Small intestine (tissue), 16 donors: Measurements from ENCODE around the gene TMEM150A. TPM values are rescaled to one million over a fixed set of nuclear protein-coding genes. Genes with fewer than 3 reads are reported as not detected.
A peak's percentile ranks its signal among the peaks of the same experiment; 100 is the strongest.

ENCODE experiments used
- DNase-seq, 2 donors: peaks; one replicate each; pipeline versions ENCODE4 v3.0.0 to v3.0.0-alpha.2; 2013
- FAIRE-seq: peaks from 2 replicates; lab custom pipeline; 2012; peaks lifted over from hg19 to GRCh38; lab: Jason Lieb, UNC
- H3K27ac ChIP-seq, 3 donors: one replicate each; pipeline ENCODE4 v1.5.1; 2013; ENCODE audit warnings: low read length in 2 of 3, mild to moderate bottlenecking in 2 of 3, control low read depth in 1 of 3, inconsistent platforms in 1 of 3, low read depth in 1 of 3, moderate library complexity in 1 of 3
- H3K27me3 ChIP-seq, 3 donors: one replicate each; pipeline ENCODE4 v1.6.1; 2013; ENCODE audit warnings: low read length in 3 of 3, inconsistent platforms in 1 of 3; ENCODE audit not compliant: control insufficient read depth in 3 of 3, insufficient read depth in 3 of 3
- H3K36me3 ChIP-seq, 3 donors: one replicate each; pipeline ENCODE4 v1.6.1; 2013; ENCODE audit warnings: low read length in 3 of 3, inconsistent platforms in 1 of 3, low read depth in 1 of 3, mild to moderate bottlenecking in 1 of 3, moderate library complexity in 1 of 3; ENCODE audit not compliant: control insufficient read depth in 3 of 3, insufficient read depth in 2 of 3
- H3K4me1 ChIP-seq, 3 donors: one replicate each; pipeline ENCODE4 v1.6.1; 2013; ENCODE audit warnings: low read length in 2 of 3, inconsistent platforms in 1 of 3, low read depth in 1 of 3, mild to moderate bottlenecking in 1 of 3, moderate library complexity in 1 of 3; ENCODE audit not compliant: control insufficient read depth in 3 of 3, insufficient read depth in 2 of 3
- H3K4me3 ChIP-seq, 3 donors: one replicate each; pipeline ENCODE4 v1.5.1; 2013; ENCODE audit warnings: low read length in 3 of 3, control low read depth in 1 of 3, inconsistent platforms in 1 of 3, low read depth in 1 of 3, mild to moderate bottlenecking in 1 of 3, moderate library complexity in 1 of 3
- H3K9me3 ChIP-seq, 2 donors: one replicate each; pipeline ENCODE4 v1.6.1; 2013; ENCODE audit warnings: low read depth in 1 of 2, low read length in 1 of 2; ENCODE audit not compliant: control insufficient read depth in 2 of 2, insufficient read depth in 1 of 2
- WGBS, 3 donors: extraction: QIAGEN DNeasy Blood & Tissue Kit; methylation state at CpG; one replicate each; pipeline ENCODE4 v1.1.7; 2013; 5-methylcytosine and 5-hydroxymethylcytosine counted together
- long read RNA-seq, 10 donors: transcript quantifications; one replicate each; lab custom pipeline, GENCODE V29; 2026
- polyA plus RNA-seq, 4 donors: library from polyadenylated mRNA; stranded (reverse) in 3 of 4; unstranded in 1 of 4; fragments of 200-250 nt in 3 of 4; fragments of 120-200 nt in 1 of 4; gene quantifications; one replicate each; pipeline versions ENCODE4 v1.2.1 to v1.2.3, GENCODE V29; 2013
- donor health status: healthy with polysubstance abuse.
- donor health status: control.
- donor health status: control.
- donor health status: Bipolar disorder and iron deficiency.
- donor health status: healthy.

Gene TMEM150A
- polyA plus RNA-seq = 10 to 100 TPM; 12.5 to 40.0 (median 31.0) TPM
- long read RNA-seq, donor 1 = 0 reads
- long read RNA-seq, donor 2, transcript TMEM150A-202 (8 exons, 1,518 nt) = major isoform, 7 of 7 reads
- long read RNA-seq, donor 2, partial matches to known transcripts = 0 of 7 reads
- long read RNA-seq, donor 2, other reads (novel, unspliced or antisense) = 0 of 7 reads
- long read RNA-seq, donor 3, transcript TMEM150A-202 (8 exons, 1,518 nt) = major isoform, 6 of 8 reads
- long read RNA-seq, donor 3, partial matches to known transcripts = 0 of 8 reads
- long read RNA-seq, donor 3, other reads (novel, unspliced or antisense) = 0 of 8 reads
- long read RNA-seq, donor 4 = 0 reads
- long read RNA-seq, donor 5, partial matches to known transcripts = 0 of 1 reads
- long read RNA-seq, donor 5, other reads (novel, unspliced or antisense) = 0 of 1 reads
- long read RNA-seq, donor 6, transcript TMEM150A-202 (8 exons, 1,518 nt) = major isoform, 13 of 13 reads
- long read RNA-seq, donor 6, partial matches to known transcripts = 0 of 13 reads
- long read RNA-seq, donor 6, other reads (novel, unspliced or antisense) = 0 of 13 reads
- long read RNA-seq, donor 7 = 0 reads
- long read RNA-seq, donor 8 = 0 reads
- long read RNA-seq, donor 9, partial matches to known transcripts = 0 of 2 reads
- long read RNA-seq, donor 9, other reads (novel, unspliced or antisense) = 0 of 2 reads
- long read RNA-seq, donor 10, partial matches to known transcripts = 0 of 7 reads
- long read RNA-seq, donor 10, other reads (novel, unspliced or antisense) = 0 of 7 reads

DNA sequence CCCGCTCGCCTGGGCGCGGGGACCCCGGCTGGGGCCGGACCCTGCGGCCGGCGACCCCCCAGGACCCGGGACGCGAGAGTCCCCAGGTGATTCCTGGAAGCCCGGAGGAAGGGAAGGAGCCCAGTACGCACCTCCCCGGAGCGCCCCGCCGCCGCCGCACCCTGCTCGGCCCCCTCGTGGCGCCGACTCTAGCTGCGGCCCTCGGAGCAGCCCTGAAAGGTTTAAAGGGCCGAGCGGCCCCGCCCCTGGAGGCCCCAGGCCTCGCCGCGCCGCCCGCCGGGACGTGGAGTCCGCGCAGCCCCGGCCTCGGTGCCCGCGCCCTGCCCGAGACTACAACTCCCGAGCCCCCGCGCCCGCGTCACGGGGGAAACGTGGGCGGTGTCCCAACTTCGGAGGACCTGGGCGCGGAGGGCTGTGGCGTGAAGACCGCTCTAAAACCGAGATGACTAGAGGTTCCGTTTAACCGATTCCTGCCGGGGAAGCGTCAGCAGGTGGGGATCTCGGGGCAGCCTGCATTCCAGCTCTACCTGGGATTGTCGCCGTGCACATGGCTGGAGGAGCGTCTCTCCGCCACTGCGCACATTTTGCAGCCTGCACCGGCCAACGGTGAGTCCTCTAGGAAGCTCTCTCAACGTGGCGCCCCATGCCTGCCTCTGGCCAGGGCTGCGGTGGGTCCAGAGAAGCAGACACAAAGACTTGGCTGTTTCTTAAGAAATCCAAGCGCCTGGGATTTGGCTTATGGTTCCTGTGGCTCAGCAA, at the start of gene TMEM150A:
TMEM150A (minus strand) TSS at position 223 of the 759 bp plus-strand sequence. CDS start 750 bp downstream, outside the sequence.
- Histone ChIP-seq H3K4me1 (peaks cover 2 to 37% (median 4%) of the 10 kb centered on the region in 3 donors), H3K27me3 (no peaks in the 10 kb centered on the region), H3K27ac (peak within 1 kb of the TSS; percentile 49 to 76 (median 73)), H3K4me3 (peak within 1 kb of the TSS; percentile 69 to 93 (median 73)), H3K36me3 (peaks cover under 1 to 48% (median 9%) of the 10 kb centered on the region in 3 donors), H3K9me3 (no peaks in the 10 kb centered on the region)
- DNase-seq (peak; percentile 94 to 97), FAIRE-seq (no peak)
- 0 to 1% (median 0%) methylated on average over 48 to 73 of the region's 73 CpGs for WGBS, 3 donors

GRCh38 chr2:85652056-85652455, 49.6 kb upstream of the TMEM150A start:
- H3K27ac ChIP-seq = no peak overlapping the region
- FAIRE-seq (no peak), DNase-seq (no peak)
- H3K4me1 ChIP-seq = no peaks in the 10 kb centered on the region
- H3K27me3 ChIP-seq = no peaks in the 10 kb centered on the region
- H3K36me3 ChIP-seq = peaks cover 8 to 51% (median 13%) of the 10 kb centered on the region in 3 donors
- no peak overlapping the region for H3K4me3 ChIP-seq
- WGBS, 3 donors = 95 to 100% (median 97%) methylated on average over 2 of the region's 2 CpGs
- no peaks in the 10 kb centered on the region for H3K9me3 ChIP-seq

GRCh38 chr2:85651097-85651496, 48.6 kb upstream of the TMEM150A start:
- Histone ChIP-seq H3K27me3 (no peaks in the 10 kb centered on the region), H3K4me1 (no peaks in the 10 kb centered on the region), H3K27ac (no peak overlapping the region), H3K36me3 (peaks cover 14 to 50% (median 16%) of the 10 kb centered on the region in 3 donors), H3K9me3 (no peaks in the 10 kb centered on the region), H3K4me3 (no peak overlapping the region)
- WGBS, 3 donors = 52 to 73% (median 63%) methylated on average over 3 of the region's 3 CpGs
- FAIRE-seq (no peak), DNase-seq (no peak)

DNA sequence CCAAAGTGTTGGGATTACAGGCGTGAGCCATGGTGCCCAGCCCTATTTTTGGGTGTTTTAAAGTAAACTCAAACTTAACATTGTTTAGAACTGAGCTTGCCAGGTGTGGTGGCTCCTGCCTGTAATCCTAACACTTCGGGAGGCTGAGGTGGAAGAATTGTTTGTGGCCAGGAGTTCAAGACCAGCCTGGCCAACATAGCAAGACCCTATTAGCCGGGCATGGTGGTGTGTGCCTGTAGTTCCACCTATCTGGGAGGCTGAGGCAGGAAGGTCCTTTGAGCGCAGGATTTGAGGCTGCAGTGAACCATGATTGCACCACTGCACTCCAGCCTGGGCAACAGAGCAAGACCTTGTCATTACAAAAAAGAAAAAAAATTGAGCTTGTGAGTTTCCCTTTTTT, 48.0 kb upstream of the TMEM150A start:
- FAIRE-seq (no peak), DNase-seq (no peak)
- Histone ChIP-seq H3K27ac (no peak overlapping the region), H3K36me3 (peaks cover 14 to 51% (median 21%) of the 10 kb centered on the region in 3 donors), H3K4me3 (no peak overlapping the region), H3K27me3 (no peaks in the 10 kb centered on the region), H3K4me1 (no peaks in the 10 kb centered on the region), H3K9me3 (no peaks in the 10 kb centered on the region)
- WGBS, 3 donors = 95 to 97% (median 96%) methylated on average over 4 of the region's 4 CpGs

DNA sequence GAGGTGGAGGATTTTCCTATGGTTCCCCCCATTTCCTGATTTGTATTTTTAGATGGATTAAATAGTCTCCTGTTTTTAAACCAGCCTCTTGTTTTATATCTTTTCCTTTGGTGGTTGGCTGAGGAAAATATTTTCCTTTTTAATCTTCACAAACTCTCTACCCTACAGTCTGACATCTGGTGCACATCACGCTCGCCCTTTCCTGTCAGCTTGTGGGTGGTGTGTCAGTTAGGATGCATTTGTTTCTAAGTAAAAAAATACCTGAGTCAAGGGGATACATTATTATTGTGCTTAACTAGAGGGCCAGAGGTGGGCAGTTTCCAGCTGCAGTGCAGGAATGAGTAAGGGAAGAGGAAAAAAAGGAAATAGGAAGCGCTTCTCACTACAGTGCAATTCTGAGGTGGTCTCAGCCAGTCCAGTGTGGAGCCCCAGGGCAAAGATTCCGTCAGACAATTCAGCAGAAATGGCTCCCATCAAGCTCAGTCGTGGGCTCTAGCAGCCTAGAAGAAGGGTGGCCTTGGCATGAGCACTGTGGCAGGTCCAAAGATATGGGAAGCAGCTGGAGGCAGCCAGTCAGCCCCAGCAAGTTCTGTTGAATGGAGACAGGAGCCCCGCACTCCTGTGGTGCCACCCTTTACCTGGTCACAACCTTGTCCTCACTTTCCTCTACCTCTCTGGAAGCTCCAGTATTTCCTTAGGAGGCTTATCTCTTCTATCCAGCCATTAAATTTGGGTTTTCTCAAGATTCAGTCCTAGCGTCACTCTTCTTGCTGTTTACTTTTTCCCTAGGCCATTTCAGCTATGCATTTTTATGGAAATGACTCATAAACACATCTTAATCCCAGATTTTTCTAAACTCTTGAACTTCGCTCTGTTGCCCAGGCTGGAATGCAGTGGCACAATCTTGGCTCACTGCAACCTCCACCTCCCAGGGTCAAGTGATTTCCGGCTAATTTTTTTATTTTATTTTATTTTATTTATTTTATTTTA, 47.0 kb upstream of the TMEM150A start:
- H3K9me3 ChIP-seq = no peaks in the 10 kb centered on the region
- FAIRE-seq = no peak
- H3K27me3 ChIP-seq = no peaks in the 10 kb centered on the region
- H3K27ac ChIP-seq = no peak overlapping the region
- H3K4me1 ChIP-seq = no peaks in the 10 kb centered on the region
- 85 to 94% (median 93%) methylated on average over 9 of the region's 9 CpGs for WGBS, 3 donors
- peaks cover 15 to 59% (median 26%) of the 10 kb centered on the region in 3 donors for H3K36me3 ChIP-seq
- H3K4me3 ChIP-seq = no peak overlapping the region
- DNase-seq = no peak

DNA sequence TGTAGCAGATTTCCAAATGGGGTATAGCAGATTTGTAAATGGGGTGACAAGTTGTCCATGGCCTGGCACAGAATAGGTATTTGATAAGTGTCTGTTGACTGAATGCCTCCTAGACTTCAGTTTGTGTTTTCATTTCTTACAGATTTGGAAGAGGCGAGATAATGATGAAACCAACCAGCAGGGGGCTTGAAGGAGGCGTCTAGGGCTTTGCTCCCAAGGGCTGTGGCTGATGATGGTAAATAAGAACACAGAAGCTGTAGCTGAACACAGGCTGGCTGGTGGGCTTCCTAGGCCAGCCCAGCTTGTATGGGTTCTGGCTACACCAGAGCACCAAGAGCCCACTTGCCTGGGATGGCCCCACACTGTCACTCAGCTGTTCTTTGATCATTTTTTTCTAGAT, 46.1 kb upstream of the TMEM150A start:
- H3K4me1 ChIP-seq = no peaks in the 10 kb centered on the region
- no peaks in the 10 kb centered on the region for H3K9me3 ChIP-seq
- FAIRE-seq (no peak), DNase-seq (no peak)
- H3K27ac ChIP-seq = no peak overlapping the region
- H3K36me3 ChIP-seq = peaks cover 15 to 63% (median 30%) of the 10 kb centered on the region in 3 donors
- H3K27me3 ChIP-seq = no peaks in the 10 kb centered on the region
- H3K4me3 ChIP-seq = no peak overlapping the region
- 60 to 75% (median 65%) methylated on average over 2 of the region's 2 CpGs for WGBS, 3 donors

GRCh38 chr2:85647823-85648526, 45.5 kb upstream of the TMEM150A start:
- Histone ChIP-seq H3K9me3 (no peaks in the 10 kb centered on the region), H3K4me3 (no peak overlapping the region), H3K36me3 (peaks cover 15 to 66% (median 34%) of the 10 kb centered on the region in 3 donors), H3K27ac (no peak overlapping the region), H3K4me1 (no peaks in the 10 kb centered on the region), H3K27me3 (no peaks in the 10 kb centered on the region)
- FAIRE-seq (no peak), DNase-seq (no peak)
- 84 to 92% (median 89%) methylated on average over 8 to 10 of the region's 10 CpGs for WGBS, 3 donors
